ENCODE results near the gene ZNF639. TPM values are rescaled to one million over a fixed set of nuclear protein-coding genes. Genes with fewer than 3 reads are reported as not detected.

ZNF639 gene
- total RNA-seq, 4 donors from 2014 or later = 60.6 to 97.8 (median 63.4) TPM

DNA sequence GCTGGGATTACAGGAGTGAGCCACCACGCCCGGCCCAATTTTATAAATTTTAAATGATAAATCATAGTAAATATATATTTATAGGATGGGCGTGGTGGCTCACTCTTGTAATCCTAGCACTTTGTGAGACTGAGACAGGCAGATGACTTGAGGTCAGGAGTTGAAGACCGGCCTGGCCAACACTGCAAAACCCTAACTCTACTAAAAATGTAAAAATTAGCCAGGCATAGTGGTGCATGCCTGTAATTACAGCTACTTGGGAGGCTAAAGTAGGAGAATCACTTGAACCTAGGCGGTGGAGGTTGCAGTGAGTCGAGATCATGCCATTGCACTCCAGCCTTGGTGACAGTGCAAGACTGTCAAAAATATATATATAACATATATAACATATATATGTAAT is 51.1 kb downstream of the ZNF639 start:
- Histone ChIP-seq H3K9me3 (no peaks in the 10 kb centered on the region), H3K4me3 (no peak overlapping the region), H3K36me3 (peaks cover 5 to 69% of the 10 kb centered on the region in 2 donors), H3K27ac (no peak overlapping the region), H3K4me1 (no peaks in the 10 kb centered on the region), H3K27me3 (no peaks in the 10 kb centered on the region)
- ATAC-seq = no peak
- TF ChIP-seq EP300 (IDR thresholded peaks at IDR 0.05) = no peak
- TF ChIP-seq, protein P1, sequence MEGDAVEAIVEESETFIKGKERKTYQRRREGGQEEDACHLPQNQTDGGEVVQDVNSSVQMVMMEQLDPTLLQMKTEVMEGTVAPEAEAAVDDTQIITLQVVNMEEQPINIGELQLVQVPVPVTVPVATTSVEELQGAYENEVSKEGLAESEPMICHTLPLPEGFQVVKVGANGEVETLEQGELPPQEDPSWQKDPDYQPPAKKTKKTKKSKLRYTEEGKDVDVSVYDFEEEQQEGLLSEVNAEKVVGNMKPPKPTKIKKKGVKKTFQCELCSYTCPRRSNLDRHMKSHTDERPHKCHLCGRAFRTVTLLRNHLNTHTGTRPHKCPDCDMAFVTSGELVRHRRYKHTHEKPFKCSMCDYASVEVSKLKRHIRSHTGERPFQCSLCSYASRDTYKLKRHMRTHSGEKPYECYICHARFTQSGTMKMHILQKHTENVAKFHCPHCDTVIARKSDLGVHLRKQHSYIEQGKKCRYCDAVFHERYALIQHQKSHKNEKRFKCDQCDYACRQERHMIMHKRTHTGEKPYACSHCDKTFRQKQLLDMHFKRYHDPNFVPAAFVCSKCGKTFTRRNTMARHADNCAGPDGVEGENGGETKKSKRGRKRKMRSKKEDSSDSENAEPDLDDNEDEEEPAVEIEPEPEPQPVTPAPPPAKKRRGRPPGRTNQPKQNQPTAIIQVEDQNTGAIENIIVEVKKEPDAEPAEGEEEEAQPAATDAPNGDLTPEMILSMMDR (IDR thresholded peaks at IDR 0.05) = no peak
- 90 to 100% methylated on average over 2 to 4 of the region's 6 CpGs for WGBS, 2 donors (ENCODE audit: low coverage in 1 of 2)

DNA sequence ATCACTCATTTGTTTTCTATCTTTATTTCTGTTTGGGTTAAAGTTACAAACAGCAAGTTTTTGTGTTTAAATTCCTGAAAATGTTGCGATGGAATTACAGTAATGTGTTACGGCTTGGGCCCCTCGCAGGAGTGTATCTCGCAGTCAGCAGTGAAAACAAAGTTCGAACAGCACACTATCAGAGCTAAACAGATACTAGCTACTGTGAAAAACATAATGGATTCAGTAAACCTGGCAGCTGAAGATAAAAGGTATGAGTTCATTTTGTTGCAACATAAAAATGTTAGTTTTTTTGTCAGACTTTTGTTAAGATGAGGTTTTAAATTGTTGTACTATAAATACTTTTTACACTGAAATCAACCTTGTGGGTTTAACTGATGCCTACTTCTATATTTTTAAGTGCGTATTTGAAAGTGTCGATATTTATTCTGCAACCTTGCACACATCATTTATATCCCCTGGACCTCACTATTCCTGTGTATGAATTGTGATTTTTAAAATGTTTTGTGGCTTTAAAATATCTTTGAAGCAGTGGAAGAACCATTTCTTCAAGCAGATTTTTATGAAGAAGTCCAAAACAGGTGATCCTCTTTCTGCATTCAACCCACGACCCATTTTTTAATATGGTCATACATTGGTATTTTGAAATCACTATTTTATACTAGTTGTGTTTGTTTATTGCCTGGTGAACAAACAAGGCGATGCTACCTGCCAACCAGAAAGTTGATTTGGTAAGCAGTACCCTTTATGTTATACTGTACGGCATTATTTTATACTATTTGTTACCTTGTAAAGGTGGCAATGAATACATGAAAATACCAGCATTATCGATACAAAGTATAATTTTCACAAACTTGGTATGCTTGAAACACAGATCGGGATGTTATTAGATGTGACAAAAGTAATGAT is 52.5 kb downstream of the ZNF639 start:
- H3K4me3 ChIP-seq = no peak overlapping the region
- peaks cover 5 to 72% of the 10 kb centered on the region in 2 donors for H3K36me3 ChIP-seq
- H3K4me1 ChIP-seq = no peaks in the 10 kb centered on the region
- H3K27ac ChIP-seq = no peak overlapping the region
- H3K27me3 ChIP-seq = no peaks in the 10 kb centered on the region
- no peak for ATAC-seq
- 87 to 92% methylated on average over 11 to 12 of the region's 12 CpGs for WGBS, 2 donors (ENCODE audit: low coverage in 1 of 2)
- TF ChIP-seq POLR2AphosphoS5 (IDR thresholded peaks at IDR 0.05) (no peak), POLR2A (IDR thresholded peaks at IDR 0.05) (no peak), EP300 (IDR thresholded peaks at IDR 0.05) (no peak)
- TF ChIP-seq, protein P1 (IDR thresholded peaks at IDR 0.05) = no peak
- H3K9me3 ChIP-seq = no peaks in the 10 kb centered on the region

DNA sequence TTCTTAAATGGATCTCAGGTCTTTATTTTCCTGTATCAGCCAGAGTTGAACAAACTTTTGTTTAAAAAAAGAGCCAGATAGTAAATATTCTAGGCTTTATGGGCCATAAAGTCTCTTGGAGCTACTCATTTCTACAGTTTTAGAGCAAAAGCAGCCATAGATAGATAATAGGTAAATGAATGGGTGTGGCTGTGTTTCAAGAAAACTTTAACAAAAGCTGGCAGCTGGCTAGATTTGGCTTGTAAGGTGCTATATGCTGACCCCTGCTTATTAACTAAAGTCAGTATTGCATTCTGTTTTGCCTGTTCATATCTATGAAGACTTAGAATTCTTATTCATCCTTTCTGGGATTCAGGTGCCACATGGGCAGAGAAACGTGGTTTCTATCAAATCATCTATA is 53.6 kb downstream of the ZNF639 start:
- TF ChIP-seq, protein P1 (IDR thresholded peaks at IDR 0.05) = no peak
- TF ChIP-seq POLR2A (IDR thresholded peaks at IDR 0.05) = no peak
- no peak for TF ChIP-seq EP300 (IDR thresholded peaks at IDR 0.05)
- TF ChIP-seq POLR2AphosphoS5 (IDR thresholded peaks at IDR 0.05) = no peak
- Histone ChIP-seq H3K27me3 (no peaks in the 10 kb centered on the region), H3K9me3 (no peaks in the 10 kb centered on the region), H3K4me3 (no peak overlapping the region), H3K4me1 (no peaks in the 10 kb centered on the region), H3K36me3 (peaks cover 5 to 71% of the 10 kb centered on the region in 2 donors), H3K27ac (no peak overlapping the region)
- no peak for ATAC-seq
- WGBS, 2 donors (ENCODE audit: low coverage in 1 of 2) = 96% methylated on average over 1 of the region's 1 CpG; no CpG with 5 or more reads in 1 of the 2 donors

Other genes starting within 250 kb of the ZNF639 start
- 10 to 100 TPM; 35.7 to 47.7 (median 39.6) TPM for gene PIK3CA, start 174.7 kb upstream of the ZNF639 start, total RNA-seq
- gene KCNMB3, start 71.9 kb upstream of the ZNF639 start, total RNA-seq = 1 to 10 TPM; 1.0 to 6.2 (median 4.1) TPM
- gene MFN1, start 24.7 kb downstream of the ZNF639 start, total RNA-seq = 10 to 100 TPM; 42.5 to 56.0 (median 45.5) TPM
- gene GNB4, start 128.4 kb downstream of the ZNF639 start, total RNA-seq = 100 to 1,000 TPM in 1 of 4 donors, 10 to 100 TPM in 3; 74.2 to 158 (median 82.1) TPM
- gene ACTL6A, start 239.9 kb downstream of the ZNF639 start, total RNA-seq = 10 to 100 TPM; 26.1 to 33.5 (median 29.9) TPM